ENCODE data around the gene RAB24. TPM values are rescaled to one million over a fixed set of nuclear protein-coding genes. Genes with fewer than 3 reads are reported as not detected.
"Not testable (repeated sequence)": the region's sequence is repeated elsewhere in the genome, so short reads cannot be mapped to it uniquely, and the experiment has no call there.

The RAB24 gene
- total RNA-seq: 10 to 100 TPM; 14.8 to 21.5 TPM

DNA sequence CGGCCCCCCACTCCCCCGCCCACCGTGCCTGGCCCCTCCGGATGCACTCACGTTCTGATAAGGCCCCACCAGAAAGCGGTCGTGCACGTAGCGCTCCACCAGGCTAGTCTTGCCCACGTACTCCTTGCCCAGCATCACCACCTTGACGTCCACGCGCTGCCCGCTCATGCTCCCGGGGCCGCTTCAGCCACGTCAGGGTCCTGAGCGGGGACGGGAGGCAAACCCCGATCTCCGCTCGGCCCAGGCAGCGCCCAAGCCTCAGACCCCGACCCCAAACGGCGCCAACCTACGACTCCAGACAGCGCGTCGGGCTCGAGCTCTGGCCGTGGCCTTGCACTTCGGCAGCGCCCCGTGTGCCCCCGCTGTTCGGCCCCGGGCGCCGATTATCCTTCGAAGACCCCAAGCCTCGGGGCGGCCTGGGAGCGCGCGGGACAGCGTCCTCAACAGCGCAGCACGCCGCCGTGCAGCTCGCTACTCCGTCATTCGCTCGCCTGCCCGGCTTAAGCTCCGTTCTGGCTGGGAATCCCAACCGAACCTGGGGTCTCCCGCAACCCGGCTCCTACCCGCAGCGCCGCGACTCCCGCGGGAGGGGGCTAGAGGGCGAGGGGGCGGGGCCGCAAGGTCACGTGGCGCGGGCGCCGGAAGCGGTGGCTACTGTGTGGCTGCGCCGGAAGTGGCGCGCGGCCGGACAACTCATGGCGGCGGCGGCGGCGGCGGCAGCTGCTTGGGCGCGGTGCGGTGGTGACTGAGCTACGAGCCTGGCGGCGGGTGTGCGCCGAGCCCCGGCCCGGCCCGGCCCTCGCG lies at the start of gene RAB24, which contains the start of gene PRELID1:
Gene RAB24 (minus strand): TSS at position 599 of the 804 bp plus-strand sequence. CDS start 431 bp downstream, at position 168.
Gene PRELID1 (plus strand): TSS at position 679 of the 804 bp plus-strand sequence. CDS start 187 bp downstream, outside the sequence.
- DNase-seq (ENCODE audit: low spot score in 2 of 2) (peak; percentile 90 to 92), ATAC-seq (peak; percentile 84 to 85)
- no peaks in the 10 kb centered on the region for H3K9me3 Mint-ChIP-seq
- H3K27ac Mint-ChIP-seq: peak within 1 kb of the TSS; percentile 92 to 98
- peaks cover 19 to 33% of the 10 kb centered on the region in 2 donors for H3K36me3 Mint-ChIP-seq

DNA sequence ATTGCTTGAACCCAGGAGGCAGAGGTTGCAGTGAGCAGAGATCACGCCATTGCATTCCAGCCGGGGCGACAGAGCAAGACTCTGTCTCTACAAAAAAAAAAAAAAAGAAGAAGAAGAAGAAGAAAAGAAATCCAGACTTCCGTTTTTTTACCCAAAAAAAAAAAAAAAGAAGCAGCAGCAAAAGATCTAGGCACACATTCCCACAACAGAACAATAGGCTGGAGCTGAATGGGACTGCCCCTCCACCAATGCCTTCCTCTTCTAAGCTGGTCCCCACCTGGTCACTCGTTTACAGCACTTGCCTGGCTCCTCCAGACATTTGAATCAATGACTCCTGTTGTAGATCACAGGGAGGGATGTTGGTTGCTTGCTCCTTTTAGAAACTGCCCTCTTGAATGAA lies 49.6 kb upstream of the RAB24 start:
- Mint-ChIP-seq H3K27ac (no peak overlapping the region), H3K9me3 (peaks cover 0 to 17% of the 10 kb centered on the region in 2 donors), H3K36me3 (peaks cover 28 to 41% of the 10 kb centered on the region in 2 donors)
- no peak for DNase-seq (ENCODE audit: low spot score in 2 of 2)
- ATAC-seq: no peak

DNA sequence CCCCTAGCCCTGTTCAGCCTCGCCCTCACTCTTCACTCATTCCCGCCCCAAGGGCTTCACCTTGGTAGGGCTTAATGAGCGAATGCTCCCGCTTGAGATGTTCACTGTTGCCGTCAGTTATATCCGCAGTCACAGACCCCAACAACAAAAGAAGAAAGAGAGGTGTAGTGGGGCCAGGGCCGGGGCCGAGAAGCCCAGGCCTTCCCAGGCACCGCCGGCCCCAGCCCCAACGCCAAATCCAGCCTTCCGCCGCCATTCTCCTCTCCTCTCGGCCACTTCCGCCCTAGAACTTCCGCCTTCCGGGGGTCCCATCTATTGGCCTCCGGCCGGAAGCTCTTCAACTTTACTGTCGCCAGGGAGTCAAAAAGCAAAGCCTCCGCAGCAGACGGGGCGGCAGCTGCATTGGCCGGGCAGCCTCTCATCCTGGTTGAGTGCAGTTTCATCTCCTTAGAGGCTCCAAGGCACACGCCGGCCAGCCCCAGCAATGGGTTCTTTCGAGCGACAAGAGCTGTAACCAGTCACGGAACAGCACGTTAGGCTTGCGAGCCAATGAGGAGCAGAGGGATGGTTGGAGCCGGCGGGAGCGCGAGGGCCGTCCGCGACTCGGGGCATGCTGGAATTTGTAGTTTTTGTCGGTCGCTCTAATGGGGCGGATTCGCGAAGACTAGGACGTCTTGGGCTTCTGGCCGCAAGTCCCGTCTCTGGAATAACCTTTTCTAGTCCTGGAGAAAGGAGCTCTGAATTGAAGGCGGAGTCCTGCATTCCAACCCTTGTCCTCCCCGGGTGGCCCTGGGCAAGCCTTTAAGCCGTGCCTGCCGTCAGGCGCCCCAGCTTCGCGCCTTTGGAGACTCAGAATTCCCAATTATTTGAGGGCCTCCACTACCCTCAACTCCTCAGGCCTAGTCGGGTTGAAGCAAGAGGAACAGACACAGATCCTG lies 48.1 kb upstream of the RAB24 start, which contains the start of gene LMAN2:
Gene LMAN2 (minus strand): TSS at position 277 of the 938 bp plus-strand sequence. CDS start 21 bp downstream, at position 256.
- H3K9me3 Mint-ChIP-seq: peaks cover 0 to 17% of the 10 kb centered on the region in 2 donors
- DNase-seq (ENCODE audit: low spot score in 2 of 2) (peak; percentile 90 to 92), ATAC-seq (peak; percentile 96 to 98)
- H3K36me3 Mint-ChIP-seq: peaks cover 28 to 41% of the 10 kb centered on the region in 2 donors
- peak within 1 kb of the TSS; percentile 96 to 100 for H3K27ac Mint-ChIP-seq

DNA sequence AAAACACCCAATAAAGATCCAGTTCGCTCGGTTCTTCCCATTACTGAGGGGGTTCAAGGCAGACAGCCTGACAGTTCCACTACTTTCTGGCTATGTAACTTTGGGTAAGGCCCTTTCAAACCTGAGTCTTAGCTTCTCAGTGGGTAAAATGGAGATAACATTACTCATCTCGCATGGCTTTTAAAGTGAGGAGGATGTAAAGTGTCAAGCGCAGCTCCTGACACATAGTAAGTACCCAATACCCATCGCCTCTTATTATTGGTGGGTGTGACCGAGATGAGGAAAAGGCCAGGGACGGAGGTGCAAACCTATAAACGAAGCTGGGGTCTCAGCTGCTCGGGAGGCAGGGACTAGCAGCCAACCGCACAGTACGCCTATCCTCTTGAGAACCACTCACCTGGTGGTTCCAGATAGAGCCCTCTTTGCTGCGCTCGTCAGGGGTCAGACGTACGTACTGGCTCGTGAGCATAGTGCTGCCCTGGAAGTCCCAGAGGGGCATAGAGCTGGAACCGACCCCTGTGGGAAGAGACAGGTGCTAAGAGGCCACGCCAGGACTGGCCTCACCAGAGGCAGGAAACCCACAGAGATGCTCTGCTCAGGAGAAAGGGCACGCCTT lies 47.4 kb upstream of the RAB24 start:
- H3K36me3 Mint-ChIP-seq: peaks cover 28 to 36% of the 10 kb centered on the region in 2 donors
- peak overlapping the region; percentile 96 to 100 for H3K27ac Mint-ChIP-seq
- H3K9me3 Mint-ChIP-seq: peaks cover 0 to 16% of the 10 kb centered on the region in 2 donors
- DNase-seq (ENCODE audit: low spot score in 2 of 2) (no peak), ATAC-seq (peak; percentile 1 to 39)

DNA sequence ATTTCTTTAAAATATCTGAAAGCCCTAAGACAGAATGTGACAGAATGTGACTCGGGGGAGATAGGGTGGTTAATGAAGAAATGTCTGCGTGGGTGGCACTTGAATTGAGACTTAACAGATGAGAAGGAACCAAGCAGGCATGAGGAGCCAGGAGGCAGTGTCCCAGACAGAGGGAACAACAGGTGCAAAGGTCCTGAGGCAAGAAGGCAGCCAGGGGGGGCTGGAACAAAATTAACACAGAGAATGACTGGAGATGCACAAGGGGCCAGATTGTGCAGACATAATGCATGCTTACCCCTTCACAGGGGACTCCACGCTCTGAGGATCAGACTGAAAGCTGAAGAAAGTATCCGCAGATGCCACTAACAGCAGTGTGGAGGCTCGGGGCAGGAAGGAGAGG lies 46.2 kb upstream of the RAB24 start:
- peak overlapping the region; percentile 56 to 96 for H3K27ac Mint-ChIP-seq
- H3K9me3 Mint-ChIP-seq: peaks cover 0 to 7% of the 10 kb centered on the region in 2 donors
- H3K36me3 Mint-ChIP-seq: peaks cover 25 to 28% of the 10 kb centered on the region in 2 donors
- DNase-seq (ENCODE audit: low spot score in 2 of 2): no peak
- ATAC-seq: no peak

DNA sequence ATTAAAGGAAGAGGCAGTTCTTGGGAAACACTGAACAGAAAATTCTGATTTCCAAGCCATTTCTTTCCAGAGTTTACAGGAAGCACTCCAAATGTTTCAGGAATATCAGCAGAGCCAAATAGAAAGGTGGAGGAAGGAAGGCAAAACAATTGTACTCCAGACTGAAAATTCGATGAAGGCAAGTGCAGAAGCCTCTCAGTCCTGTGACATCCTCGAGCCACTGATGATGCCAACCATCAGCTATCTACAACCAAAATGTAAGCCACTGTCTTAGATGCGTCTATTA lies 45.8 kb upstream of the RAB24 start:
- Mint-ChIP-seq H3K27ac (peak overlapping the region in 1 of 2 donors; percentile 96), H3K9me3 (peaks cover 0 to 2% of the 10 kb centered on the region in 2 donors), H3K36me3 (peaks cover 20 to 28% of the 10 kb centered on the region in 2 donors)
- DNase-seq (ENCODE audit: low spot score in 2 of 2) (no peak), ATAC-seq (no peak)

DNA sequence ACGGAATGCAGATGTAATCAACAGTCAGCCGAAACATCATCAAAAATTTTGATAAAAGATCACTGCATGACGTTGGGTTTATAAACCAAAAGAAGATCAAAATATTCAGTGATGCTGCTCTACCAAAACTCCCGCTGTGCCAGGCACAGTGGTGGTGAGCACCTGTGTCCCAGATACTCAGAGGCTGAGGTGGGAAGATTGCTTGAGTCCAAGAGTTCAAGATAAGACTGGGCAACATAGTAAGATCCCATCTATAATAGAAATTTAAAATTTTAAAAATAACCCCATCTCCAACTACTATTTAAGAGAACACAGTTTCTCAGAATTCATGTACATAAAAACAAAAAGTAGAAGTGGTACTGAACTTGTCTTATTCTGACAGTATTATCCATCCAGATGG lies 44.2 kb upstream of the RAB24 start:
- ATAC-seq (no peak), DNase-seq (ENCODE audit: low spot score in 2 of 2) (no peak)
- peak overlapping the region in 1 of 2 donors; percentile 60 for H3K27ac Mint-ChIP-seq
- peaks cover 17 to 28% of the 10 kb centered on the region in 2 donors for H3K36me3 Mint-ChIP-seq
- H3K9me3 Mint-ChIP-seq: no peaks in the 10 kb centered on the region

DNA sequence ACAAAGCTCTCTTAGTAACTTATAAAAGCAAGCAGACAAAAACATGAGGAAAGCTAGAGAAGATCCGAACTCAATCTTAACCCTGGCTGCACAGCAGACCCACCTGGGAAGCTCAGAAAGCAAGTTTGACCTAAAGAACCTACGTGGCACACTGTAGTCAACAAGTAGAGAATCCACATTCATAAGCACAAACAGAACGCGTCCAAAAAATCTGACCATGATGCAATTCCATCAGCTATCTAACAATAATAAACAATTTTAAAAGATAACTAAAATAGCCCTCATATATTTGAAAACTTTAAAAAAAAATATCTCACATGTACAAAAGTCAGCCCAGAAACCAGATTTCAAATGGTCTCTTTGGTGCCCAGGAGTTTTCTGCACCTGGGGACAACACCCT lies 43.3 kb upstream of the RAB24 start:
- Mint-ChIP-seq H3K27ac (peak overlapping the region in 1 of 2 donors; percentile 36), H3K36me3 (peaks cover 18 to 25% of the 10 kb centered on the region in 2 donors), H3K9me3 (no peaks in the 10 kb centered on the region)

DNA sequence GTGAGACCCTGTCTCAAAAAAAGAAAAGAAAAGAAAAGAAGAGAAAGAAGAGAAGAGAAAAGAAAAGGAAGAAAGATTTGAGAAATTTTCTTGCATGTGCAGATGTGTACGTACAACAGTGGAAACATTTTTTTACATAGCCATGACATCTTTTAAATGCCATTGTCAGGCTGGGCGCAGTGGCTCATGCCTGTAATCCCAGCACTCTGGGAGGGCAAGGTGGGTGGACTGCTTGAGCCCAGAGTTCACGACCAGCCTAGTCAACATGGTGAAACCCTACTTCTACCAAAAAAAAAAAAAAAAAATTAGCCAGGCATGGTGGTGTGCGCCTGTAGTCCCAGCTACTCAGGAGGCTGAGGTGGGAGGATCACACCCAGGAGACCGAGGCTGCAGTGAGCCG lies 41.4 kb upstream of the RAB24 start:
- DNase-seq (ENCODE audit: low spot score in 2 of 2) (no peak), ATAC-seq (no peak)
- H3K9me3 Mint-ChIP-seq: no peaks in the 10 kb centered on the region
- peaks cover 17 to 22% of the 10 kb centered on the region in 2 donors for H3K36me3 Mint-ChIP-seq
- H3K27ac Mint-ChIP-seq: no peak overlapping the region

More for the DNA sequence above, 43.3 kb upstream of the RAB24 start:
- DNase-seq (ENCODE audit: low spot score in 2 of 2): no peak
- ATAC-seq: no peak

DNA sequence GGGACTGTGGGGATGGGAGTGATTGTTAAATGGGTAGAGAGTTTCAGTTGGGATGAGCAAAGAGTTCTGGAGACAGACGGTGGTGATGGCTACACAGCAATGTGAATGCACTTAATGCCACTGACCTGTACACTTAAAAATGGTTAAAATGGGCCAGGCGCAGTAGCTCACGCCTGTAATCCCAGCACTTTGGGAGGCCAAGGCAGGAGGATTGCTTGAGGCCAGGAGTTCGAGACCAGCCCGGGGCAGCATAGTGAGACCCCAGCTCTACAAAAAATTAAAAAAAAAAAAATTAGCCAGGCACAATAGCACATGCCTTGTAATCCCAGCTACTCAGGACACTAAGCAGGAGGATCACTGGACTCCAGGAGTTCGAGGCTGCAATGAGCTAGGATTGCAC lies 40.3 kb upstream of the RAB24 start:
- Mint-ChIP-seq H3K36me3 (peaks cover 12 to 21% of the 10 kb centered on the region in 2 donors), H3K9me3 (no peaks in the 10 kb centered on the region), H3K27ac (no peak overlapping the region)
- DNase-seq (ENCODE audit: low spot score in 2 of 2): no peak
- no peak for ATAC-seq

DNA sequence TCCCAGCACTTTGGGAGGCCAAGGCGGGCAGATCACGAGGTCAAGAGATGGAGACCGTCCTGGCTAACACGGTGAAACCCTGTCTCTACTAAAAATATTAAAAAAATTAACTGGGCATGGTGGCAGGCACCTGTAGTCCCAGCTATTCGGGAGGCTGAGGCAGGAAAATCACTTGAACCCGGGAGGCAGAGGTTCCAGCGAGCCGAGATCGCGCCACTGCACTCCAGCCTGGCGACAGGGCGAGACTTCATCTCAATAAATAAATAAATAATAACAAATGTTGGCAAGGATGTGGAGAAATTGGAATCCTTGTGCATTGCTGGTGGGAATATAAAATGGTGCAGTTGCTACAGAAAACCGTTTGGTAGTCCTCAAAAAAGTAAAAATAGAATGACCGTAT lies 39.5 kb upstream of the RAB24 start:
- not testable (repeated sequence) for ATAC-seq; DNase-seq (ENCODE audit: low spot score in 2 of 2); H3K9me3 Mint-ChIP-seq; H3K27ac Mint-ChIP-seq
- H3K36me3 Mint-ChIP-seq: peaks cover 12 to 21% of the 10 kb centered on the region in 2 donors

DNA sequence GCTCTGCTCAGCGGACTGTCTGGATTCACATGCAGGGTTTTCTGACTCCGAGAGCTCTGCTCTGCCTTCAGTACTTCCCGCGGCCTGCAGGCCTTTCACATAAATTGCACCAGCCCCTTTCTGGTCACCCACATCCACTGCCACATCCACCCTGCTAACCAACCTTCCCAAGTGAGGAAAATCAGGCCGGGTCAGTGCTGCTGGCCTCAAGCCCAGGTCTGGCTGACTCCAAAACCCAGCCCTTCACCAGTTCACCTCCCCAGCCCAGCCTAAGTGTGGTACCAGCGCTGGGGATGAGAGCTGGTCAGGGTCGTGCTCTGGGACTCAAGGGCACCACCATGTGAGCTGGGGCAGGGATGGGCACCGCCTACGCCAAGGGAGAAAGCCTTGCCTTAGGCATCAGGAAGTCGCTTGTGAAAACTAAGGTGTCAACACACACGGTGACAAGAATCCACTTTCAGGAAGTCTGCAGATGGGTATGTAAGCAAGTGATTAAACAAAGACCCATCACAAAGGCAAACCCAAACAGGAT lies 35.7 kb upstream of the RAB24 start:
- peak overlapping the region; percentile 22 to 70 for H3K27ac Mint-ChIP-seq
- DNase-seq (ENCODE audit: low spot score in 2 of 2): no peak
- no peaks in the 10 kb centered on the region for H3K9me3 Mint-ChIP-seq
- no peak for ATAC-seq
- peaks cover 18 to 32% of the 10 kb centered on the region in 2 donors for H3K36me3 Mint-ChIP-seq

DNA sequence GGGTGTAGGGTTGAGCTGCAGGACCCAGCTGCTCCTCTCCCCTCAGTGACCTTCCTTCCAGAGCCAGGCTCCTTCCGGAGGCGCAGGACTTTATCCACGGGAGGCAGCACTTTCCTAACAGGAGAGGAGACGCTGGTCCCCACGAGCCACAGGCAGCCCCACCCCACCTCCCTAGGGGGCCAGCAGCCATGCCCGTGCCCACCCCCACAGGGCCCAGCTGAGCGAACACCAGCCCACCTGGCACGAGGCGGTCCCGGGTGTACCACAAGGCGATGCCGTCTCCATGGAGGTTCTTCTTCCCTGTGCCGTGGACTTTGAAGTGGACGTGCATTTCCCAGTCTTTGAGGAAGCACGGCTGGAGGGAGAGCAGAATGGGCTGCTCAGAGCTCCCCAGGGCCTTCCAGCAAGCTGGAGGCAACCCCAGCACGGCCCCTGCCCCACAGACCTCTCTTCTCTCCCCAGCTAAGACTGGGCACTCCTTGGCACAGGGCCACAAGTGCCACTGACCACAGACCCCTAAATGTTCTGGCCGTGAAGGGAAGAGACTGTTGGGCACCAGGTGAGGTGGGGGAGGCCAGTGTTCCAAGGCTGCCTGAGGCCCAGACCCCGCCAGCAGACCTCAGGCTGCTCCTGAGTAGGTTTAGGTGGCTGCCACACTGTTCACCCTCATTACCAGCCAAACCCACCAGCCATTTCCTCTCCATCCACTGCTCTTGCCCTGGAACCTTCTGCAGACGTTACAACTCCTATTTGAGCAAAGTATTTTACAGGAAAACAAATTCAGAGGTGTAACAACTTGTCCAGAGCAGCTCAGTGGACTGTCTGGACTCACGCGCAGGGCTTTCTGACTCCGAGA lies 35.0 kb upstream of the RAB24 start:
- Mint-ChIP-seq H3K9me3 (no peaks in the 10 kb centered on the region), H3K36me3 (peaks cover 22 to 32% of the 10 kb centered on the region in 2 donors), H3K27ac (peak overlapping the region; percentile 22 to 53)
- ATAC-seq (no peak), DNase-seq (ENCODE audit: low spot score in 2 of 2) (no peak)

DNA sequence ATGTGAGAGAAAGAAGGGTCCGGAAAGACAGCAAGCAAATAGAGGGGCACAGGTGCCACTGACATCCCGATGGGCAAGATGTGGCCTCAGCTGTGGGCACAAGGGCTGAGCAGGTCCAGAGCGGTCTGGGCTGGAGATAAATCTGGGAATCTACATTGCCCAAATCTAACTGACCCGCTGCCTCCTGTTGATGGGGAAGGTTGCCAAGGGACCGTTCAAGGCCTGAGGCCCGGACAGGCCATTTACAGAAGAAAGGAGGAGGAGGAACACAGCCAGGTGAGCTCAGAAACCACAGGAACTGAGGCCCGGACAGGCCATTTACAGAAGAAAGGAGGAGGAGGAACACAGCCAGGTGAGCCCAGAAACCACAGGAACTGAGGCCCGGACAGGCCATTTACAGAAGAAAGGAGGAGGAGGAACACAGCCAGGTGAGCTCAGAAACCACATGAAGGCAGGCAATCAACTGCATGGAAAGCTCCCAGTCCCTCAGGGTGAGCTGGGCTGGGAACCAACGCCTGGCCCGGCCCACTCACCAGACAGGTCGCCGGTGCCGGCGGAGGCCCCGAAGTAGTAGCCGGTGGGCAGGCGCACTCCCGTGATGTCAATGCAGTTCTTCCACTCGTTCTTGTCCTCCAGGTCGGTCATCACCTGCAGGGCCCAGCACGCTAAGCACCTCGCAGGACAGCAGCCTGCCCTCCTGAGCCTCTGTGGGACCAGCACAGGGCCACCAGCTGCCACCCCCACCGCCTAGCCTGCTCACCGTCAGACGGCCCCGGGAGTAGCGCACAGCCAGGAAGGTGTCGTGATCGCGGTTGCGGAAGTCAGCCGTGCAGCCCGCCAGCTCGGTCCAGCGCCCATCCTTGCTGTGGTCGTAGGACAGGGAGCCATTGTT lies 33.3 kb upstream of the RAB24 start:
- Mint-ChIP-seq H3K36me3 (peaks cover 22 to 32% of the 10 kb centered on the region in 2 donors), H3K27ac (peak overlapping the region; percentile 25 to 60)

More for the DNA sequence above, 33.3 kb upstream of the RAB24 start:
- DNase-seq (ENCODE audit: low spot score in 2 of 2): no peak
- no peaks in the 10 kb centered on the region for H3K9me3 Mint-ChIP-seq
- no peak for ATAC-seq
